Adrenal gland (tissue), 5 donors: ENCODE data around the gene APLNR.

ENCODE experiments used
- POLR2A ChIP-seq, 2 donors: fragments of 450-650 bp; IDR thresholded peaks; one replicate each; pipeline ENCODE4 v1.6.1; 2017; ENCODE audit warnings: antibody characterized with exemption in 2 of 2, mild to moderate bottlenecking in 2 of 2, moderate library complexity in 1 of 2
- TF ChIP-seq, protein P1 (sequence below), 6 experiments: fragments of 450-650 bp in 4 of 6; fragments of 200-600 bp in 2 of 6; sonication (generic) in 1 of 6; IDR thresholded peaks; 1 replicate in 5 of 6; 2 replicates in 1 of 6; pipeline versions ENCODE4 v1.5.1 to v1.8.0; 2016 to 2021; ENCODE audit warnings: antibody characterized with exemption in 6 of 6, mild to moderate bottlenecking in 2 of 6, moderate library complexity in 1 of 6
- donor health status: DM: no; HTN: no; CAD: no.

GRCh38 chr11:57249384-57250319 lies 12.6 kb upstream of the APLNR start:
- TF ChIP-seq, protein P1, sequence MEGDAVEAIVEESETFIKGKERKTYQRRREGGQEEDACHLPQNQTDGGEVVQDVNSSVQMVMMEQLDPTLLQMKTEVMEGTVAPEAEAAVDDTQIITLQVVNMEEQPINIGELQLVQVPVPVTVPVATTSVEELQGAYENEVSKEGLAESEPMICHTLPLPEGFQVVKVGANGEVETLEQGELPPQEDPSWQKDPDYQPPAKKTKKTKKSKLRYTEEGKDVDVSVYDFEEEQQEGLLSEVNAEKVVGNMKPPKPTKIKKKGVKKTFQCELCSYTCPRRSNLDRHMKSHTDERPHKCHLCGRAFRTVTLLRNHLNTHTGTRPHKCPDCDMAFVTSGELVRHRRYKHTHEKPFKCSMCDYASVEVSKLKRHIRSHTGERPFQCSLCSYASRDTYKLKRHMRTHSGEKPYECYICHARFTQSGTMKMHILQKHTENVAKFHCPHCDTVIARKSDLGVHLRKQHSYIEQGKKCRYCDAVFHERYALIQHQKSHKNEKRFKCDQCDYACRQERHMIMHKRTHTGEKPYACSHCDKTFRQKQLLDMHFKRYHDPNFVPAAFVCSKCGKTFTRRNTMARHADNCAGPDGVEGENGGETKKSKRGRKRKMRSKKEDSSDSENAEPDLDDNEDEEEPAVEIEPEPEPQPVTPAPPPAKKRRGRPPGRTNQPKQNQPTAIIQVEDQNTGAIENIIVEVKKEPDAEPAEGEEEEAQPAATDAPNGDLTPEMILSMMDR (IDR thresholded peaks at IDR 0.05), result peak; percentile 77 to 93 (median 86)
- no peak for TF ChIP-seq POLR2A (IDR thresholded peaks at IDR 0.05)
